Neuronal stem cell (in vitro differentiated cells): ENCODE measurements around the gene WDHD1.

ENCODE experiments used
- DNase-seq: peaks from one replicate; pipeline ENCODE4 v3.0.0-alpha.2; 2013; ENCODE audit warnings: low spot score
- H2AFZ ChIP-seq: one replicate; pipeline ENCODE4 v1.6.1; 2013; ENCODE audit warnings: mild to moderate bottlenecking, low read length, inconsistent platforms
- H2AK5ac ChIP-seq: 2 replicates; pipeline ENCODE4 v1.6.1; 2013; ENCODE audit warnings: low read depth, mild to moderate bottlenecking, inconsistent platforms, low read length, moderate library complexity, mixed read lengths
- H2BK120ac ChIP-seq: 2 replicates; pipeline ENCODE4 v1.6.1; 2013; ENCODE audit warnings: low read depth, mild to moderate bottlenecking, inconsistent platforms, low read length, moderate library complexity, mixed read lengths
- H2BK12ac ChIP-seq: one replicate; pipeline ENCODE4 v1.6.1; 2013; ENCODE audit warnings: low read length, inconsistent platforms
- H2BK15ac ChIP-seq: 2 replicates; pipeline ENCODE4 v1.6.1; 2013; ENCODE audit warnings: mild to moderate bottlenecking, low read length, inconsistent platforms, mixed read lengths
- H2BK5ac ChIP-seq: one replicate; pipeline ENCODE4 v1.6.1; 2013; ENCODE audit warnings: inconsistent platforms, mild to moderate bottlenecking, low read length, moderate library complexity
- H3K14ac ChIP-seq: one replicate; pipeline ENCODE4 v1.6.1; 2013; ENCODE audit warnings: low read length, inconsistent platforms
- H3K18ac ChIP-seq: 2 replicates; pipeline ENCODE4 v1.6.1; 2013; ENCODE audit warnings: low read length, inconsistent platforms
- H3K23ac ChIP-seq: 2 replicates; pipeline ENCODE4 v1.6.1; 2013; ENCODE audit warnings: low read depth, mild to moderate bottlenecking, mixed read lengths, low read length, inconsistent platforms; ENCODE audit not compliant: poor library complexity
- H3K27ac ChIP-seq: replicated peaks from 3 replicates; pipeline ENCODE4 v1.5.1; 2013; ENCODE audit warnings: low read length, inconsistent platforms
- H3K27me3 ChIP-seq, 3 experiments: 2 replicates each; pipeline ENCODE4 v1.6.1; 2013; ENCODE audit warnings: low read length in 3 of 3, mild to moderate bottlenecking in 2 of 3, inconsistent platforms in 1 of 3, low read depth in 1 of 3, mixed read lengths in 1 of 3, moderate library complexity in 1 of 3; ENCODE audit not compliant: control insufficient read depth in 3 of 3, insufficient read depth in 3 of 3
- H3K36me3 ChIP-seq, 2 donors: replicated peaks in 1 of 2; 2 replicates each; pipeline ENCODE4 v1.6.1; 2013; ENCODE audit warnings: low read length in 2 of 2; ENCODE audit not compliant: control insufficient read depth in 2 of 2, insufficient read depth in 2 of 2
- H3K4ac ChIP-seq: 2 replicates; pipeline ENCODE4 v1.6.1; 2013; ENCODE audit warnings: inconsistent platforms, mild to moderate bottlenecking, low read length, moderate library complexity
- H3K4me1 ChIP-seq, 2 donors: 1 replicate in 1 of 2; 2 replicates in 1 of 2; pipeline ENCODE4 v1.6.1; 2013; ENCODE audit warnings: low read length in 2 of 2, low read depth in 1 of 2; ENCODE audit not compliant: control insufficient read depth in 2 of 2, insufficient read depth in 1 of 2
- H3K4me2 ChIP-seq: one replicate; pipeline ENCODE4 v1.6.1; 2013; ENCODE audit warnings: mild to moderate bottlenecking, low read length, inconsistent platforms; ENCODE audit not compliant: insufficient read depth, poor library complexity, severe bottlenecking
- H3K4me3 ChIP-seq, 2 donors: 2 replicates each; pipeline ENCODE4 v1.5.1; 2013; ENCODE audit warnings: low read length in 2 of 2, mild to moderate bottlenecking in 2 of 2, inconsistent platforms in 1 of 2, moderate library complexity in 1 of 2
- H3K79me1 ChIP-seq: one replicate; pipeline ENCODE4 v1.6.1; 2013; ENCODE audit warnings: low read depth, mild to moderate bottlenecking, inconsistent platforms, low read length, moderate library complexity
- H3K9ac ChIP-seq: one replicate; pipeline ENCODE4 v1.6.1; 2013; ENCODE audit warnings: mild to moderate bottlenecking, low read depth, low read length, inconsistent platforms; ENCODE audit not compliant: poor library complexity
- H3K9me3 ChIP-seq, 2 donors: replicated peaks in 1 of 2; 2 replicates each; pipeline versions ENCODE3 to v1.6.1; 2013; ENCODE audit warnings: low read length in 2 of 2, mild to moderate bottlenecking in 2 of 2, inconsistent platforms in 1 of 2, low read depth in 1 of 2, mixed read lengths in 1 of 2, moderate library complexity in 1 of 2; ENCODE audit not compliant: control insufficient read depth in 2 of 2, insufficient read depth in 1 of 2
- H4K8ac ChIP-seq: one replicate; pipeline ENCODE4 v1.6.1; 2013; ENCODE audit warnings: low read depth, mild to moderate bottlenecking, inconsistent platforms, low read length, moderate library complexity
- H4K91ac ChIP-seq: one replicate; pipeline ENCODE4 v1.6.1; 2013; ENCODE audit warnings: low read length, low read depth, mild to moderate bottlenecking, inconsistent platforms; ENCODE audit not compliant: poor library complexity
- WGBS, 2 donors: extraction: QIAGEN DNeasy Blood & Tissue Kit; methylation state at CpG; one replicate each; pipeline ENCODE4 v1.1.7; 2013; ENCODE audit warnings: missing lambda C conversion rate in 2 of 2, mixed read lengths in 1 of 2; ENCODE audit not compliant: insufficient read length in 2 of 2, insufficient replicate concordance in 1 of 2; ENCODE audit errors: extremely low coverage in 2 of 2; 5-methylcytosine and 5-hydroxymethylcytosine counted together

WDHD1 gene

GRCh38 chr14:54893151-54893760, 133.6 kb downstream of the WDHD1 start:
- H2AK5ac ChIP-seq: no peak overlapping the region
- no CpG with 5 or more reads among the region's 3 CpGs for WGBS, 2 donors
- no peak overlapping the region for H3K23ac ChIP-seq
- no peak overlapping the region for H2AFZ ChIP-seq
- H3K27ac ChIP-seq: no peak overlapping the region
- no peaks in the 10 kb centered on the region for H3K79me1 ChIP-seq
- H4K8ac ChIP-seq: no peak overlapping the region
- no peak overlapping the region for H3K18ac ChIP-seq
- no peak overlapping the region for H4K91ac ChIP-seq
- H3K4me3 ChIP-seq: no peak overlapping the region
- no peak overlapping the region for H2BK12ac ChIP-seq
- no peak overlapping the region for H3K4me2 ChIP-seq
- no peaks in the 10 kb centered on the region for H3K36me3 ChIP-seq
- no peak overlapping the region for H2BK15ac ChIP-seq
- H3K9ac ChIP-seq: no peak overlapping the region
- peaks cover 0 to under 1% of the 10 kb centered on the region in 2 donors for H3K4me1 ChIP-seq
- H3K27me3 ChIP-seq: no peaks in the 10 kb centered on the region
- no peaks in the 10 kb centered on the region for H3K9me3 ChIP-seq
- no peak overlapping the region for H2BK120ac ChIP-seq
- H3K14ac ChIP-seq: no peak overlapping the region
- DNase-seq: no peak
- H2BK5ac ChIP-seq: no peak overlapping the region
- H3K4ac ChIP-seq: no peak overlapping the region

GRCh38 chr14:54891471-54892245, 135.2 kb downstream of the WDHD1 start:
- Histone ChIP-seq H3K4me3 (no peak overlapping the region), H2BK120ac (no peak overlapping the region), H3K27ac (no peak overlapping the region), H3K4me2 (no peak overlapping the region), H2BK15ac (no peak overlapping the region), H3K36me3 (no peaks in the 10 kb centered on the region), H3K14ac (no peak overlapping the region), H2AFZ (no peak overlapping the region), H3K9me3 (no peaks in the 10 kb centered on the region), H3K18ac (no peak overlapping the region), H2BK5ac (no peak overlapping the region), H2BK12ac (no peak overlapping the region), H3K23ac (no peak overlapping the region), H4K8ac (no peak overlapping the region), H3K9ac (no peak overlapping the region), H3K27me3 (no peaks in the 10 kb centered on the region), H2AK5ac (no peak overlapping the region), H3K79me1 (no peaks in the 10 kb centered on the region), H4K91ac (no peak overlapping the region), H3K4me1 (peaks cover 0 to 6% of the 10 kb centered on the region in 2 donors), H3K4ac (no peak overlapping the region)
- WGBS, 2 donors: no CpG with 5 or more reads among the region's 10 CpGs
- no peak for DNase-seq

GRCh38 chr14:54890788-54891187, 136.1 kb downstream of the WDHD1 start:
- no peak overlapping the region for H2BK5ac ChIP-seq
- no peak overlapping the region for H3K23ac ChIP-seq
- H2BK12ac ChIP-seq: no peak overlapping the region
- no peak overlapping the region for H3K18ac ChIP-seq
- H3K27me3 ChIP-seq: no peaks in the 10 kb centered on the region
- peaks cover 0 to 6% of the 10 kb centered on the region in 2 donors for H3K4me1 ChIP-seq
- H3K9ac ChIP-seq: no peak overlapping the region
- no peak overlapping the region for H3K14ac ChIP-seq
- no peak for DNase-seq
- H3K4me2 ChIP-seq: no peak overlapping the region
- H2BK15ac ChIP-seq: no peak overlapping the region
- no peaks in the 10 kb centered on the region for H3K36me3 ChIP-seq
- no peak overlapping the region for H4K91ac ChIP-seq
- no peak overlapping the region for H4K8ac ChIP-seq
- no peak overlapping the region for H2AK5ac ChIP-seq
- no peak overlapping the region for H2BK120ac ChIP-seq
- no peaks in the 10 kb centered on the region for H3K9me3 ChIP-seq
- no peak overlapping the region for H2AFZ ChIP-seq
- no CpG with 5 or more reads among the region's 1 CpG for WGBS, 2 donors
- no peak overlapping the region for H3K4me3 ChIP-seq
- H3K4ac ChIP-seq: no peak overlapping the region
- H3K27ac ChIP-seq: no peak overlapping the region
- no peaks in the 10 kb centered on the region for H3K79me1 ChIP-seq

- Histone ChIP-seq H3K27ac (no peak overlapping the region), H3K36me3 (no peaks in the 10 kb centered on the region), H2BK12ac (no peak overlapping the region), H2BK120ac (no peak overlapping the region), H2BK5ac (no peak overlapping the region), H4K91ac (no peak overlapping the region), H3K4ac (no peak overlapping the region), H3K27me3 (no peaks in the 10 kb centered on the region), H3K14ac (no peak overlapping the region), H3K9me3 (no peaks in the 10 kb centered on the region), H4K8ac (no peak overlapping the region), H2AFZ (no peak overlapping the region), H3K4me1 (peaks cover 0 to 6% of the 10 kb centered on the region in 2 donors), H3K79me1 (no peaks in the 10 kb centered on the region), H3K23ac (no peak overlapping the region), H2AK5ac (no peak overlapping the region), H3K4me2 (no peak overlapping the region), H3K4me3 (no peak overlapping the region), H2BK15ac (no peak overlapping the region), H3K18ac (no peak overlapping the region), H3K9ac (no peak overlapping the region)
- DNase-seq: no peak
- WGBS, 2 donors: no CpG with 5 or more reads among the region's 8 CpGs
Observed at GRCh38 chr14:54889919-54890318, 137.0 kb downstream of the WDHD1 start.
